OCI-LY3 (cell line): ENCODE measurements around the gene DR1.

Experiments
- CTCF ChIP-seq: fragments of 200-600, 300-600 bp; sonication (generic); IDR thresholded peaks from 2 replicates; pipeline ENCODE4 v1.5.1; 2014; ENCODE audit warnings: antibody characterized with exemption, low read length, low read depth
- EZH2phosphoT487 ChIP-seq: fragments of 200-600 bp; shearing (Covaris generic); IDR thresholded peaks from 2 replicates; pipeline ENCODE4 v1.6.1; 2018; ENCODE audit warnings: antibody characterized with exemption, mixed run types, low read depth

- no peak for TF ChIP-seq CTCF
- TF ChIP-seq EZH2phosphoT487: no peak
Measured at GRCh38 chr1:93353286-93353685, 7.6 kb downstream of the DR1 start.
